WTC11 (cell line): ENCODE results near the gene ANXA6.

ENCODE experiments used
- CREB1 ChIP-seq: sonication (generic); formaldehyde crosslinking; IDR thresholded peaks from 2 replicates; pipeline ENCODE4 v1.8.0; 2023; ENCODE audit warnings: mild to moderate bottlenecking, missing genetic modification reagents
- ESRRA ChIP-seq: sonication (generic); formaldehyde crosslinking; IDR thresholded peaks from 2 replicates; pipeline ENCODE4 v1.8.1; 2022; ENCODE audit warnings: mild to moderate bottlenecking, missing genetic modification reagents, borderline replicate concordance
- ETV6 ChIP-seq: sonication (generic); formaldehyde crosslinking; IDR thresholded peaks from 2 replicates; pipeline ENCODE4 v1.8.1; 2022; ENCODE audit warnings: mild to moderate bottlenecking, missing genetic modification reagents
- GABPB1 ChIP-seq: sonication (generic); formaldehyde crosslinking; IDR thresholded peaks from 2 replicates; pipeline ENCODE4 v1.8.1; 2023; ENCODE audit warnings: mild to moderate bottlenecking, missing genetic modification reagents
- NFE2L1 ChIP-seq: sonication (generic); formaldehyde crosslinking; IDR thresholded peaks from 2 replicates; pipeline ENCODE4 v1.8.1; 2023; ENCODE audit warnings: missing genetic modification reagents
- TF ChIP-seq, protein P1 (sequence below): fragments of 200-600 bp; IDR thresholded peaks from 2 replicates; pipeline ENCODE4 v1.8.0; 2022; ENCODE audit warnings: antibody characterized with exemption
- TF ChIP-seq, protein P2 (sequence below): sonication (generic); formaldehyde crosslinking; IDR thresholded peaks from 2 replicates; pipeline ENCODE4 v1.8.1; 2023; ENCODE audit warnings: mild to moderate bottlenecking, missing genetic modification reagents
- TF ChIP-seq, protein P3 (sequence below): fragments of 250-450 bp; sonication (Bioruptor Pico); IDR thresholded peaks from 2 replicates; pipeline ENCODE4 v1.9.0; 2021; ENCODE audit warnings: moderate library complexity, mild to moderate bottlenecking, inconsistent platforms, borderline replicate concordance
- TF ChIP-seq, protein P4 (sequence below): sonication (generic); formaldehyde crosslinking; IDR thresholded peaks from 2 replicates; pipeline ENCODE4 v1.8.0; 2023; ENCODE audit warnings: missing genetic modification reagents

DNA sequence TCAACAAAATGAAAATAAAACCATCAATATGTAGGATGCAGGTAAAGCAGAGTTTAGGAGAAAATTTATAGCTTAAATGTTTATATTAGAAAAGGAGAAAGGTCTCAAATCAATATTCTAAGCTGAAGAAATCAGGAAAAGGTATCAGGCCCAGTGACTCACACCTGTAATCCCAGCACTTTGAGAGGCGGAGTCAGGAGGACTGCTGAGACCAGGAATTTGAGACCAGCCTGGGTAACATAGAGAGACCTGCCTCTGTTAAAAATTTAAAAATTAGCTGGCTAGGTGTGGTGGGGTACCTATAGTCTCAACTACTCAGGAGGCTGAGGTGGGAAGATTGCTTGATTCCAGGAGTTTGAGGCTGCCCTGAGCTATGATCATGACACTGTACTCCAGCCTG is 34.1 kb upstream of the ANXA6 start:
- TF ChIP-seq NFE2L1 (CRISPR knock-in tag) (no peak), GABPB1 (CRISPR knock-in tag) (no peak), ETV6 (CRISPR knock-in tag) (no peak), ESRRA (no peak), CREB1 (no peak)
- TF ChIP-seq, protein P1, sequence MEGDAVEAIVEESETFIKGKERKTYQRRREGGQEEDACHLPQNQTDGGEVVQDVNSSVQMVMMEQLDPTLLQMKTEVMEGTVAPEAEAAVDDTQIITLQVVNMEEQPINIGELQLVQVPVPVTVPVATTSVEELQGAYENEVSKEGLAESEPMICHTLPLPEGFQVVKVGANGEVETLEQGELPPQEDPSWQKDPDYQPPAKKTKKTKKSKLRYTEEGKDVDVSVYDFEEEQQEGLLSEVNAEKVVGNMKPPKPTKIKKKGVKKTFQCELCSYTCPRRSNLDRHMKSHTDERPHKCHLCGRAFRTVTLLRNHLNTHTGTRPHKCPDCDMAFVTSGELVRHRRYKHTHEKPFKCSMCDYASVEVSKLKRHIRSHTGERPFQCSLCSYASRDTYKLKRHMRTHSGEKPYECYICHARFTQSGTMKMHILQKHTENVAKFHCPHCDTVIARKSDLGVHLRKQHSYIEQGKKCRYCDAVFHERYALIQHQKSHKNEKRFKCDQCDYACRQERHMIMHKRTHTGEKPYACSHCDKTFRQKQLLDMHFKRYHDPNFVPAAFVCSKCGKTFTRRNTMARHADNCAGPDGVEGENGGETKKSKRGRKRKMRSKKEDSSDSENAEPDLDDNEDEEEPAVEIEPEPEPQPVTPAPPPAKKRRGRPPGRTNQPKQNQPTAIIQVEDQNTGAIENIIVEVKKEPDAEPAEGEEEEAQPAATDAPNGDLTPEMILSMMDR: no peak
- TF ChIP-seq, protein P2, sequence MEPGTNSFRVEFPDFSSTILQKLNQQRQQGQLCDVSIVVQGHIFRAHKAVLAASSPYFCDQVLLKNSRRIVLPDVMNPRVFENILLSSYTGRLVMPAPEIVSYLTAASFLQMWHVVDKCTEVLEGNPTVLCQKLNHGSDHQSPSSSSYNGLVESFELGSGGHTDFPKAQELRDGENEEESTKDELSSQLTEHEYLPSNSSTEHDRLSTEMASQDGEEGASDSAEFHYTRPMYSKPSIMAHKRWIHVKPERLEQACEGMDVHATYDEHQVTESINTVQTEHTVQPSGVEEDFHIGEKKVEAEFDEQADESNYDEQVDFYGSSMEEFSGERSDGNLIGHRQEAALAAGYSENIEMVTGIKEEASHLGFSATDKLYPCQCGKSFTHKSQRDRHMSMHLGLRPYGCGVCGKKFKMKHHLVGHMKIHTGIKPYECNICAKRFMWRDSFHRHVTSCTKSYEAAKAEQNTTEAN: no peak
- TF ChIP-seq, protein P3, sequence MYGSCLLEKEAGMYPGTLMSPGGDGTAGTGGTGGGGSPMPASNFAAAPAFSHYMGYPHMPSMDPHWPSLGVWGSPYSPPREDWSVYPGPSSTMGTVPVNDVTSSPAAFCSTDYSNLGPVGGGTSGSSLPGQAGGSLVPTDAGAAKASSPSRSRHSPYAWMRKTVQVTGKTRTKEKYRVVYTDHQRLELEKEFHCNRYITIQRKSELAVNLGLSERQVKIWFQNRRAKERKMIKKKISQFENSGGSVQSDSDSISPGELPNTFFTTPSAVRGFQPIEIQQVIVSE (CRISPR knock-in tag): no peak
- TF ChIP-seq, protein P4, sequence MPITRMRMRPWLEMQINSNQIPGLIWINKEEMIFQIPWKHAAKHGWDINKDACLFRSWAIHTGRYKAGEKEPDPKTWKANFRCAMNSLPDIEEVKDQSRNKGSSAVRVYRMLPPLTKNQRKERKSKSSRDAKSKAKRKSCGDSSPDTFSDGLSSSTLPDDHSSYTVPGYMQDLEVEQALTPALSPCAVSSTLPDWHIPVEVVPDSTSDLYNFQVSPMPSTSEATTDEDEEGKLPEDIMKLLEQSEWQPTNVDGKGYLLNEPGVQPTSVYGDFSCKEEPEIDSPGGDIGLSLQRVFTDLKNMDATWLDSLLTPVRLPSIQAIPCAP: no peak
